HT-29 (cell line): ENCODE results near the gene LPCAT2. TPM values are rescaled to one million over a fixed set of nuclear protein-coding genes. Genes with fewer than 3 reads are reported as not detected.

Experiments
- DNase-seq: peaks from one replicate; pipeline ENCODE4 v3.0.0-alpha.2; 2015; ENCODE audit warnings: low spot score
- total RNA-seq: library from RNA; depleted of rRNA; stranded (reverse); fragments of >200 nt; shearing (Covaris generic); gene quantifications from 2 replicates; pipeline ENCODE4 v1.2.3, GENCODE V29; 2014

LPCAT2 gene
- total RNA-seq, 1 experiment from 2014 or later, result 18.0 TPM

GRCh38 chr16:55552621-55553020, 43.7 kb downstream of the LPCAT2 start:
- no peak for DNase-seq

- DNase-seq, result no peak
Observed at GRCh38 chr16:55555436-55555835, 46.6 kb downstream of the LPCAT2 start.

GRCh38 chr16:55557186-55557585, 48.3 kb downstream of the LPCAT2 start:
- no peak for DNase-seq

- DNase-seq, result no peak
Observed at GRCh38 chr16:55559233-55559632, 50.4 kb downstream of the LPCAT2 start.

GRCh38 chr16:55559933-55560516, 51.2 kb downstream of the LPCAT2 start:
- no peak for DNase-seq

- DNase-seq, result no peak
Observed at GRCh38 chr16:55561319-55561848, 52.5 kb downstream of the LPCAT2 start.

- DNase-seq, result no peak
Observed at GRCh38 chr16:55562936-55563335, 54.1 kb downstream of the LPCAT2 start.

GRCh38 chr16:55563797-55564196, 54.9 kb downstream of the LPCAT2 start:
- DNase-seq, result no peak

GRCh38 chr16:55565086-55565485, 56.2 kb downstream of the LPCAT2 start:
- DNase-seq, result no peak

DNA sequence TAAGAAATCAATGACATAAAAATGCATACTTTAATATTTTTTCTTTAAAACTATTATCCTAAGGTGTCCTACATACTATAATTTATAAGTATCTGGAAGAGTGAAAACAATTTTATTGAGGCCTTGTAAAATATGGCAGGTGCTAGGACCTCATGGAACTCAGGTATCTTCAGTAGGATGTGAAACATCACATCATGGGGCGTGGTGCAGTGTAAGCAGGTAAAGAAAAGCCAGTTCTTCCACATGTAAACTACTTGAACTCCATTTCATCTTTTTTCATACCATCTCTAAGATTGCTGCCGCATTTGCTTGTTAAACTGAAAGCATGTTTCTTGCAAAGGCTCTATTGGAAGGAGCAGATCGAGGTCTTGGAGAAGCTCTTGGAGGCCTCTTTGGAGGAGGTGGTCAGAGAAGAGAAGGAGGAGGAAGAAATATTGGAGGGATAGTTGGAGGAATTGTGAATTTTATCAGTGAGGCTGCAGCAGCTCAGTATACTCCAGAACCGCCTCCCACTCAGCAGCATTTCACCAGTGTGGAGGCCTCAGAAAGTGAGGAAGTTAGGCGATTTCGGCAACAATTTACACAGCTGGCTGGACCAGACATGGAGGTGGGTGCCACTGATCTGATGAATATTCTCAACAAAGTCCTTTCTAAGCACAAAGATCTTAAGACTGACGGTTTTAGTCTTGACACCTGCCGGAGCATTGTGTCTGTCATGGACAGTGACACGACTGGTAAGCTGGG, 57.7 kb downstream of the LPCAT2 start, which contains the start of gene CAPNS2:
Gene CAPNS2 (plus strand): TSS at position 253 of the 744 bp plus-strand sequence. CDS start 73 bp downstream, at position 326.
- DNase-seq, result no peak

DNA sequence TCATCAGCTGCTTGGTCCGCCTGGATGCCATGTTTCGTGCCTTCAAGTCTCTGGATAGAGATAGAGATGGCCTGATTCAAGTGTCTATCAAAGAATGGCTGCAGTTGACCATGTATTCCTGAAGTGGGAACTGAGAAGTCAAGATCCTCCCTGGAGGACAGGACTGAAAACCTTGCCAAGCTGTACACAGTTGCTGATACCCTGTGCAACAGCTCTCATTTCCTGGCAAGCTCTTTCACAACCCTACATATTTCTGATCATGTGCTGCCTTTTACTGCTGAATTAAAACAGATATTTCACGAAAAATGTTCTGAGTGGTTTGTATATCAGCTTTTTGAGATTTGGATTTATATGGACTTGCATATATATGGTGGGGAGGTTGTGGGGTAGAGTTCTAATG, 58.5 kb downstream of the LPCAT2 start:
- DNase-seq, result no peak

DNA sequence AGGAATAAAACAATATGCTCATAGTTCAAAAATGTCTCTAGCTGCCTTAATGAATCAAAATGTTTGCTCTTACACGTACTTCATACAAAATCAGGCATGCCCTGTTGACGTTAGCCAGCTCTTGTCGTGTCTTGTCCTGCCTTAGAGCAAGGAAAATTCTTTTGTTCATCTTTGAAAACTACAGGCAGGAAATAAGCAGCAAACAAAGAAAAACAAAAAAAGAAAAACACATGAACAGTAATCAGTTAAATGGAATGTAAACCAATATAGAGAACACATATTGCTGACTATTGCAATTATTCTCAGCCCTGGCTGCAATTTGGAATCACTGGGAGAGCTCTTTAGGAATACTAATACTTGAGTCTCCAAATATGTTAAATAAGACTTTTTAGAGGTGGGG, 59.3 kb downstream of the LPCAT2 start:
- no peak for DNase-seq

GRCh38 chr16:55569025-55569424, 60.2 kb downstream of the LPCAT2 start:
- no peak for DNase-seq

GRCh38 chr16:55570159-55570558, 61.3 kb downstream of the LPCAT2 start:
- no peak for DNase-seq

GRCh38 chr16:55571191-55571897, 62.5 kb downstream of the LPCAT2 start:
- DNase-seq, result no peak

- DNase-seq, result peak; percentile 7
Observed at GRCh38 chr16:55572439-55572838, 63.6 kb downstream of the LPCAT2 start.

- no peak for DNase-seq
Observed at GRCh38 chr16:55574811-55575210, 65.9 kb downstream of the LPCAT2 start.

DNA sequence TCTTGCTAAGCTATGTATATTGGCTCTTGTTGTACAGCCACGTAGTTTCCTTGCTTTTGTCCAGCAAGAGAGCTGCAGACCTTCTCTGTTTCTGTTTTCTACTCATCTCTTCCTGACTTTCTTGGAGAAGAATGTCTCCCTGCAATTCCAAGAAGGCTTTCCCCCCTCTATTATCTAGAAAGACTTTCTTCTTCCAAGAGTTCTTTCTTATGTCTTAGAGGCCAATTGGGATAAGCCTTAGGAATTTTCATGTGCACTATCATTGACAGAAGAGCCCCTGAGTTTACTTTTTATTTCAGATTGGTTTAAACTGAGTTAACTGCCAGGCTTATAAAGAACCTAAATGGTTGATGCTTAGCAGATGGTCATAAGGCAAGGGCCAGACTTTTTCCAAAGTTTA, 66.6 kb downstream of the LPCAT2 start:
- no peak for DNase-seq

GRCh38 chr16:55576384-55576783, 67.5 kb downstream of the LPCAT2 start:
- DNase-seq, result no peak

DNA sequence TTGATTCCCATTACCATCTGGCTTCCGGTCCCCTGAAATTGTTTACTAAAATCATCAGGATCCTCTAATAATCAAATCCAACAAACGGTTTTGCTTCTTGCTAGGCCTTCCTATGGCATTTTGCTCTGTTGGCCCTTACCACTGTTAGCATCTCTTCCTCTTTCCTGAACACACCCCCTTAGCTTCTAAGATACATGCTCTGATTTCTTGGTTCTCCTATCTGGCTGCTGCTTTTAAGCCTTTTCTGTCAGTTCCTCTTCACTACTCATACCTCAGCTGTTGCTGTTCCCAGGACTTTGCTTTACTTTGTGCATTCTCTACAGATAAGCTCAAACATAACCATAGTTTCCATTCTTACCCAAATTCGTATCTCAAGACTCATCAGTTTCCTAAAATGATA, 69.0 kb downstream of the LPCAT2 start:
- no peak for DNase-seq

GRCh38 chr16:55585631-55586030, 76.8 kb downstream of the LPCAT2 start:
- DNase-seq, result no peak

DNA sequence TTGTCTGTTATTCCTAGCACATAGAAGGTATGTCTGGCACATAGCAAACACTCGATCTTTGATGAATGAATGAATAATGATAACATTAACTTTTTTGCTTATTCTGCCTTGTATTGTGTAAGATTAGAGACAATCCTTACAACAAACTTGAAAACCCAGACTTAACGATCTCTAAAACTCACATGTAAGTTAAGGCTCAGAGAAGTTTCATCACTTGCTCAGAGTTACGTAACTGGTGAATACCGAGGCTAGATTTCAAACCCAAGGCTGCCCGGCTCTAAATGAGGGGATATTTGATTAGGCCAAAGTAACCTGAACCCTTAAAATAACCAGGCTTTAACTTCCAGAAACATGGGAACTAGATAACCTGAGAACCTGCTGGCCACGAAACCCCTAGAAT, 79.9 kb downstream of the LPCAT2 start:
- no peak for DNase-seq
